GM10248 (cell line): Measurements from ENCODE around the gene ABCF3.
"Not testable (repeated sequence)": the region's sequence is repeated elsewhere in the genome, so short reads cannot be mapped to it uniquely, and the experiment has no call there.

Experiments used
- CTCF ChIA-PET: fragments of 300-600 bp; sonication (Branson Sonifier 250); formaldehyde crosslinking; extraction: SDS; loops from one replicate; lab custom pipeline; 2021; ENCODE audit warnings: antibody characterized with exemption; lab: Yijun Ruan, JAX
- POLR2A ChIA-PET: fragments of 350-650 bp; sonication (Branson Sonifier 250); formaldehyde crosslinking; extraction: SDS; loops from one replicate; lab custom pipeline; 2020; ENCODE audit warnings: antibody characterized with exemption; lab: Yijun Ruan, JAX
- DNase-seq: peaks from one replicate; pipeline ENCODE4 v3.0.0; 2012; ENCODE audit errors: extremely low spot score
- CTCF ChIP-seq: IDR thresholded peaks from 2 replicates; pipeline ENCODE4 v1.5.1; 2012; ENCODE audit warnings: mild to moderate bottlenecking, low read depth; ENCODE audit errors: extremely low read depth, missing control alignments, control extremely low read depth

Gene ABCF3

GRCh38 chr3:184145751-184146270 is 40.2 kb upstream of the ABCF3 start:
- ChIA-PET CTCF (interaction anchor here (0.7 to 3.0 kb wide), 13 partner anchors 9 to 250 kb away, joined by 3 to 14 read pairs (median 5); partner anchors contain the start of genes EEF1AKMT4 and EIF2B5), POLR2A (interaction anchor here (0.5 kb wide), 1 partner anchor 251 kb away, joined by 3 read pairs; no protein-coding TSS in a partner anchor)
- TF ChIP-seq CTCF, result no peak
- no peak for DNase-seq

GRCh38 chr3:184148076-184148475 is 37.9 kb upstream of the ABCF3 start:
- CTCF ChIA-PET, result interaction anchor here (1.7 kb wide), 1 partner anchor 80 kb away, joined by 4 read pairs; no protein-coding TSS in a partner anchor

GRCh38 chr3:184149123-184149522 is 36.9 kb upstream of the ABCF3 start:
- no peak for TF ChIP-seq CTCF
- ChIA-PET POLR2A (interaction anchor here (0.7 kb wide), 1 partner anchor 239 kb away, joined by 6 read pairs; no protein-coding TSS in a partner anchor), CTCF (interaction anchor here (0.7 to 1.7 kb wide), 5 partner anchors 12 to 247 kb away, joined by 3 to 6 read pairs (median 4); partner anchors contain the start of gene EIF2B5)
- DNase-seq, result no peak

More at GRCh38 chr3:184148076-184148475, 37.9 kb upstream of the ABCF3 start:
- no peak for TF ChIP-seq CTCF
- POLR2A ChIA-PET, result no interaction called here
- no peak for DNase-seq

- CTCF ChIA-PET, result interaction anchor here (1.4 to 1.7 kb wide), 2 partner anchors 12 to 78 kb away, joined by 4 to 6 read pairs; no protein-coding TSS in a partner anchor
- POLR2A ChIA-PET, DNase-seq: not testable (repeated sequence)
These were observed 36.2 kb upstream of the ABCF3 start for GRCh38 chr3:184149770-184150169.

GRCh38 chr3:184154885-184155643 is 30.9 kb upstream of the ABCF3 start, which contains the start of gene DVL3:
DVL3 (plus strand) TSS chr3:184155377; CDS start chr3:184155636, 259 bp downstream.
- ChIA-PET CTCF (interaction anchor here (0.8 to 1.2 kb wide), 4 partner anchors 9 to 73 kb away, joined by 3 read pairs; no protein-coding TSS in a partner anchor), POLR2A (interaction anchor here (0.6 kb wide), 1 partner anchor 65 kb away, joined by 4 read pairs; no protein-coding TSS in a partner anchor)
- no peak for TF ChIP-seq CTCF
- peak; percentile 91 for DNase-seq

GRCh38 chr3:184155644-184156521 is 30.1 kb upstream of the ABCF3 start:
- ChIA-PET CTCF (interaction anchor here (0.8 to 1.2 kb wide), 6 partner anchors 10 to 271 kb away, joined by 3 read pairs; partner anchors contain the start of genes EEF1AKMT4 and PARL), POLR2A (interaction anchor here (0.6 to 0.7 kb wide), 3 partner anchors 16 to 66 kb away, joined by 3 to 4 read pairs (median 4); no protein-coding TSS in a partner anchor)
- no peak for TF ChIP-seq CTCF
- DNase-seq, result peak; percentile 53
